Activated CD4-positive, alpha-beta T cell treated with anti-CD3 and anti-CD28 coated beads, Interleukin-2, amount 50 U/mL, for 4 hours (primary cell): ENCODE results near the gene TBC1D22B.

Experiments
- DNase-seq, 2 experiments: peaks; one replicate each; pipeline ENCODE4 v3.0.0-alpha.2; 2020

Gene TBC1D22B

DNA sequence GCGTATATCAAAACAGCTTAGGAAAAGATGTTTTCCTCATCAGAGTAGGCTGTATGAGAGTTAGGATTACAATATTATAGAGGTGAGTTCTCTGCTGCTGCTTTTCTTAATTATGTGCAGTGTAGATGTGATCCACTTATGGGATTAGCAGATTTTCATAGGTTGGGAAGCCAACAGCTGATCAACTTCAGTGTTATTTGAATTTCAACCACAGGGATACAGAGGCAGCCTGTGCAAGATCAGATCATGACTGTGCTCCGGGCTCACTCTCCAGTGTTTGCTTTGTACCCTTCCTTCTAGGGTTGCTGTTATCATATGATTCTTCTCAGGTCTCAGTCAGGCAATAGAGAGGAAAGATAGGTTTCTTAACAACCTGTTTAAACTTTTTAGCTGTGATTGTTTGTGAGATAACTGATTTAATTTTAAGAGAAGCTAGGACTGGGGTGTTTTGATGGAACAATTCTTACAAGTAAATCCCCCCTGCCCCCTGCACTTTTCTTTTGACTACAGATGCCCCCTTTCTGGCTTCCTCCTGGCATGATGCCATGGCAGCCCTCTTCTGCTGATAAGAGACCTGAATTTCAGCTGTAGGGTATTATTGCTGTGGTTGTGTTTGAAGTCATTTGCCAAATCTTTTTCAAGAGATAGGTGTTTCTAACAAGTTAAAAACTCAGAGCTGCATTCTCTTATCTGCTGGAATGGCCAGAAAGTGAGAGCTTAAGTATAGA is 104.7 kb downstream of the TBC1D22B start:
- no peak for DNase-seq

DNA sequence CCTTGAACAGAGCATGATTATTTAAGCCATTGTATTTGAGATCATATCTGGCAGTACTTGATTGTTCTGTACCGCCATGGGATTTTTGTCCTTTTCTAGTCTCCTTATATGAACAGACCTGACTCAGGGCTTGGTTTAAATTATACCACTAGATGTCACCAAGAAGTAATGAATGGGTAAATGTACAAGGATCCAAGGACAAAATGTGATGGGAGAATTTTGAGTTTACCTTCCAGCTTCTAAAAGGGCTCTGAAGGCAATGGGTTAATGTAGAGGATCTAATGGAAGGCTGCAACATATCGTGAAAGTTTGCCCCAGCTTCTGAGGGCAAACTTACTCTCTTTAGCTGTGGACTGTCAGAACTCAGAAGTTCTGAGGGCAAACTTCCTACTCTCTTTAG is 108.2 kb downstream of the TBC1D22B start:
- DNase-seq = no peak

- DNase-seq = no peak
Measured at GRCh38 chr6:37366910-37367309, 109.3 kb downstream of the TBC1D22B start.

DNA sequence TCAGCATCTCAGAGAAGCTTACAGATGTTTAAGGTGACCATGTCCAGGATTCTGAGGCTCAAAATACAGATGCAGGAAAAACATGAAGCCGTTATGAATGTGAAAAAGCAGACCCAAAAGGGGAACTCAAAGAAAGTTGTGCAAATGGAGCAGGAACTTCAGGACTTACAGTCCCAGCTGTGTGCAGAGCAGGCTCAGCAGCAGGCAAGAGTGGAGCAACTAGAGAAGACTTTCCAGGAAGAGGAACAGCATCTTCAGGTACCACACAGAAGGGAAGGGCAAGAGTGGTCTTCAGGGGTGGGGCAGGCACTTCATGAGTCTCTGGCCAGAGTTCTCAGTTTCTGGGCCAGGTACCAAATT is 111.4 kb downstream of the TBC1D22B start:
- DNase-seq = no peak

DNA sequence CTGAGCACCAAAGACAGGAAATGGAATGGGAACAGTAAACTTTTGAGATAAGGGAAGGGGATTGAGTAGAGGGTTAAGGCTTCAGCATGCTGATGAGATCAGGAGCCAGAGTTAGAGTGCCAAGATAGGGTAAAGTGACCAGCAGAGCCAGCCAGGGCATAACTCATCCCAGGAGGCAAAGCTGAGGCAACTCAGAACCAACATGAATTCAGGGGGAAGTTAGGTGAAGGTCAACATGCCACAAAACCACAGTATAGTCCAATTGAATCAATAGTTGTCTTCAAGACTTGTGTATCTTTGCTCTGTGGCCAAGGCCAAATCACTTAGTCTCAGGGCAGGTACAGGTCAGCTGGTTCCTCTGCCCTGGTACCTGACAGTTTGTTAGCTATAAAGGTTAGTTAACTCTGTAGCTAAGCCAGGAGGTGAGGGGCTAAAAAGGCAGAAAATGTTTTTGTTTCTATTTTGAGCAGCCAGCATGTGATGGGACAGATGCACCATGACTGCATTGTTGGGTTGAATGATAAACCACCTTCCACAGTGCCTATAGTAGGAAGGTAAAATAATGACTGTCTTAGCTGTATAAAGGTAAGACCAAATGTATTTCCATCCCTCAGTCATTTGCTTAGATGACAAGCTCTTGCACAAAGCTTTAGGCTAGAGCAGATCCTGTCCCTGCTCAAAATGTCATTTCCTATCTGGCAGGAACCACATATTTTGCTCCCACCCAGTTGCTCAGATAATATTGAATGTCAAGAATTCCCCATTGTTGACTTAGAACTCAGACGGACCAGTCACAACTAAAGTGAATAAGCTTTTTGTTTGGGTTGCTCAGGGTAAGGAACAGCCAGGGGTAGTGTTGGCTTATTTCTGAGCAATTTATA is 112.0 kb downstream of the TBC1D22B start:
- DNase-seq = no peak

- no peak for DNase-seq
Measured at GRCh38 chr6:37371154-37372083, 113.8 kb downstream of the TBC1D22B start.

- no peak for DNase-seq
Measured at GRCh38 chr6:37372116-37372515, 114.5 kb downstream of the TBC1D22B start.

GRCh38 chr6:37373822-37374471 is 116.4 kb downstream of the TBC1D22B start:
- no peak for DNase-seq

DNA sequence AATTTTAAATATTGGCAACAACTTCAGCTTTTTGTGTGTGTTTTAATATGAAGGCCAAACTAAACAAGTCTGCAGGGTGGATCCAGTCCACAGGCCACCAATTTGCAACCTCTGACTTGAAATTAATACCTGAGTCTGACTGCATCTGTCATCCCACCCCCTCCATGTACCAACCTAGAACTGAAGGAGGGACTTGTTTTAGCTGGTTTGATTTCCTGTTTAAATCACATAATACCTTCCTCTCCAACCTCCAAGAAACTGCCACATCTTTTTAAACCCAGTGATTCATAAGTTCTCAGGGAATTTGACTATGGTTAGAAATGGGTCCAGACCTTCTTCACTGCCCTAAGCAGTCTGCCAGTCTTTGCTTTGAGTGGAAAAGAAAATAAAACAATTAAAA is 117.8 kb downstream of the TBC1D22B start:
- no peak for DNase-seq

DNA sequence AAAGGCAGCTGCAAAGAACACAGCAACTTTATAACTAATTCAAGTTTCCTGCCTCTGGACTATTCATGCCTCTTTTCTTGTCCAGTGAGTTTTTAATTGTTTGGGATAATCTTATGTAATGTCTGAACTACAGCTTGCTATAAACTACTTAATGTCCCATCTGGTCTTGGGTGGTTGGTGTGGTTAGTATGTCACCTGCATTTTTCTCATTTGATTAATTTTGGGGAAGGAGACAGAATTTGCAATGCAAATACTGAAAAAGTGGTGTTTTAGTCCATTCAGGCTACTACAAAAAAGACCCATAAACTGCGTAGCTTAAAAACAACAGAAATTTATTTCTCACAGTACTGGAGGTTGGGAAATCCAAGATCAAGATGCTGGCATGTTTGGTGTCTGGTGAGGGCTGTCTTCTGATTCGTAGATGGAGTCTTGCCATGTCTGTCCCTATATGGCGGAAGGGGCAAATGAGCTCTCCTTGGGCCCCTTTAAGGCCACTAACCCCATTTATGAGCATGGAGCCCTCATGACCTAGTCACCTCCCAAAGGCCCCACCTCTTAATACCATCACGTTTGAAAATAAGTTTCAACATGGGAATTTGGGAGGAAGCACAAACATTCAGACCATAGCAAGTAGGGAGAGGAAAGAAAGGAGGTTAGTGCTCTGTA is 118.6 kb downstream of the TBC1D22B start:
- DNase-seq = no peak

DNA sequence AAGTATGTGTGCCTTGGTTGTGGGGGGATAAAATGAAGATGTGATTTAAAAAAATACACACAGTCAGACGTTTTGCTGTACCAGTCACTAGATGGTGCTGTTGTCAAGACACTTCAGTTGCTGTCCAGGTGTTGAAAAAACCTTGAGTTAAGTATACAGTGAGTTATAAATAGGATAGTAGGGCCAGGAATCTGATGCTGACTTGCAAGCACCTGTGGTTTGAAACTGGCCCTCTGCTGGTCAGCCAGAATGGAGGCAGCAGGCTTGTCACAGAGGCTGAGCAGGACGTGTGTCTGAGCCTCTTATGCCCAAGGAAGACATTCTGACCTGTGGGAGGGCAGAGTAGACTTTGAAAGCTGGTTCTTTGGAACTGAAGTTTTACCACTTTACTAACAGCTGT is 124.0 kb downstream of the TBC1D22B start:
- DNase-seq = no peak
